Gastroesophageal sphincter (tissue), 4 donors: Measurements from ENCODE around the gene ZNF280C. TPM values are rescaled to one million over a fixed set of nuclear protein-coding genes. Genes with fewer than 3 reads are reported as not detected.
"Not testable (repeated sequence)": the region's sequence is repeated elsewhere in the genome, so short reads cannot be mapped to it uniquely, and the experiment has no call there.

ENCODE experiments used
- ATAC-seq: fragments of 150-250 bp; one replicate; pipeline ENCODE4 v1.9.1; 2016; ENCODE audit warnings: mild to moderate bottlenecking, moderate library complexity
- H3K27ac ChIP-seq, 4 donors: fragments of 200-600 bp; sonication (generic) in 3 of 4; 1 replicate in 3 of 4; 2 replicates in 1 of 4; pipeline ENCODE4 v1.5.1; 2016 to 2019
- H3K27me3 ChIP-seq: fragments of 200-600 bp; sonication (generic); one replicate; pipeline ENCODE4 v1.5.1; 2019
- H3K36me3 ChIP-seq, 2 donors: fragments of 200-600 bp; sonication (generic); one replicate each; pipeline ENCODE4 v1.5.1; 2019; ENCODE audit warnings: control low read depth in 1 of 2
- H3K4me1 ChIP-seq, 3 donors: fragments of 200-600 bp; sonication (generic); 1 replicate in 2 of 3; 2 replicates in 1 of 3; pipeline ENCODE4 v1.5.1; 2016 to 2019; ENCODE audit warnings: control low read depth in 2 of 3
- H3K4me3 ChIP-seq, 2 donors: fragments of 200-600 bp; sonication (generic); one replicate each; pipeline ENCODE4 v1.5.1; 2019; ENCODE audit warnings: mild to moderate bottlenecking in 1 of 2, moderate library complexity in 1 of 2
- H3K9me3 ChIP-seq, 3 donors: fragments of 200-600 bp; sonication (generic); one replicate each; pipeline ENCODE4 v1.5.1; 2017 to 2019; ENCODE audit warnings: control low read depth in 2 of 3
- EP300 ChIP-seq: sonication (generic); formaldehyde crosslinking; IDR thresholded peaks from one replicate; pipeline ENCODE4 v1.6.1; 2017; ENCODE audit warnings: antibody characterized with exemption, mild to moderate bottlenecking
- POLR2A ChIP-seq, 2 donors: fragments of 450-650 bp; IDR thresholded peaks; one replicate each; pipeline ENCODE4 v1.6.1; 2017; ENCODE audit warnings: antibody characterized with exemption in 2 of 2, mild to moderate bottlenecking in 2 of 2, moderate library complexity in 1 of 2
- POLR2AphosphoS5 ChIP-seq: sonication (generic); formaldehyde crosslinking; IDR thresholded peaks from one replicate; pipeline ENCODE4 v1.6.1; 2017; ENCODE audit warnings: antibody characterized with exemption
- WGBS, 2 donors: methylation state at CpG; one replicate each; pipeline ENCODE4 v1.1.5; 2018; ENCODE audit warnings: low coverage in 1 of 2; 5-methylcytosine and 5-hydroxymethylcytosine counted together
- total RNA-seq, 4 donors: library from RNA; depleted of rRNA; stranded (reverse); fragments of >200 nt; gene quantifications; one replicate each; pipeline ENCODE4 v1.1.0, GENCODE V29; 2016
- TF ChIP-seq, protein P1 (sequence below), 4 experiments: fragments of 200-600 bp in 2 of 4; fragments of 450-650 bp in 2 of 4; sonication (generic) in 1 of 4; IDR thresholded peaks; one replicate each; pipeline ENCODE4 v1.5.1; 2017 to 2019; ENCODE audit warnings: antibody characterized with exemption in 4 of 4, mild to moderate bottlenecking in 2 of 4, moderate library complexity in 2 of 4

ZNF280C gene
- total RNA-seq, 4 donors from 2014 or later = 2.7 to 4.6 (median 3.8) TPM

DNA sequence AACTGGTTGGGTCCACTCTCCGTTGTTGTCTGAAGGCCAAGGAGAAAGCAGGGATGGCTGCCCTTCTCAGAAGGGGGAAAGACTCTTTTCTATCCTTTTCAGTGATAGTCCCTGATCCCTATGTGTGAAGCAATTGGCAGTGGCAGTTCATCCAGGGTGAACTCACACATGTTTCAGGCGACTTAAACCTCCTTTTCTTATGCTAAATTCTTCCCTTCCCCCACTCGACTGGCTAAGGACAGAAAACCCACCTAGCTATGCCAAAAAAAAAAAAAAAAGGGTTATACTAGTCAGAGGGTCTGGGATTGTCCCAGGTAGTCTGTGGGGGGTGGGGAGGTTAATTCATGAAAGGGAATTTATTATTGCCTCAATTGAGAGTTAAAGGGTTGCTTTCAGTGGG, 12.2 kb upstream of the ZNF280C start:
- H3K4me1 ChIP-seq = no peaks in the 10 kb centered on the region
- TF ChIP-seq, protein P1, sequence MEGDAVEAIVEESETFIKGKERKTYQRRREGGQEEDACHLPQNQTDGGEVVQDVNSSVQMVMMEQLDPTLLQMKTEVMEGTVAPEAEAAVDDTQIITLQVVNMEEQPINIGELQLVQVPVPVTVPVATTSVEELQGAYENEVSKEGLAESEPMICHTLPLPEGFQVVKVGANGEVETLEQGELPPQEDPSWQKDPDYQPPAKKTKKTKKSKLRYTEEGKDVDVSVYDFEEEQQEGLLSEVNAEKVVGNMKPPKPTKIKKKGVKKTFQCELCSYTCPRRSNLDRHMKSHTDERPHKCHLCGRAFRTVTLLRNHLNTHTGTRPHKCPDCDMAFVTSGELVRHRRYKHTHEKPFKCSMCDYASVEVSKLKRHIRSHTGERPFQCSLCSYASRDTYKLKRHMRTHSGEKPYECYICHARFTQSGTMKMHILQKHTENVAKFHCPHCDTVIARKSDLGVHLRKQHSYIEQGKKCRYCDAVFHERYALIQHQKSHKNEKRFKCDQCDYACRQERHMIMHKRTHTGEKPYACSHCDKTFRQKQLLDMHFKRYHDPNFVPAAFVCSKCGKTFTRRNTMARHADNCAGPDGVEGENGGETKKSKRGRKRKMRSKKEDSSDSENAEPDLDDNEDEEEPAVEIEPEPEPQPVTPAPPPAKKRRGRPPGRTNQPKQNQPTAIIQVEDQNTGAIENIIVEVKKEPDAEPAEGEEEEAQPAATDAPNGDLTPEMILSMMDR (IDR thresholded peaks at IDR 0.05) = no peak
- TF ChIP-seq POLR2A (IDR thresholded peaks at IDR 0.05) (no peak), EP300 (no peak), POLR2AphosphoS5 (no peak)
- H3K4me3 ChIP-seq = no peak overlapping the region
- H3K27me3 ChIP-seq = no peaks in the 10 kb centered on the region
- H3K36me3 ChIP-seq = no peaks in the 10 kb centered on the region
- WGBS, 2 donors = 50% methylated on average over 2 of the region's 3 CpGs; no CpG with 5 or more reads in 1 of the 2 donors
- H3K27ac ChIP-seq = no peak overlapping the region
- no peaks in the 10 kb centered on the region for H3K9me3 ChIP-seq
- no peak for ATAC-seq

DNA sequence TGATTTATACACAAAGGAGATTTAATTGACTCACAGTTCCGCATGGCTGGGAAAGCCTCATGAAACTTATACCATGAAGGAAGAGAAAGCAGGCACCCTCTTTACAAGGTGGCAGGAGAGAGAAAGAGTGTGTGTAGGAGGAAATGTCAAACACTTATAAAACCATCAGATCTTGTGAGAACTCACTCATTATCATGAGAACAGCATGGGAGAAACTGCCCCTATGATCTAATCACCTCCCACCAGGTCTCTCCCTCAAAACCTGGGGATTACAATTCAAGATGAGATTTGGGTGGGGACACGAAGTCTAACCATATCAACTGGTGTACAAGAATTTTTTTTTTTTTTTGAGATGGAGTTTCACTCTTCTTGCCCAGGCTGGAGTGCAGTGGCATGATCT, 3.6 kb upstream of the ZNF280C start:
- H3K4me3 ChIP-seq, H3K4me1 ChIP-seq: not testable (repeated sequence)

DNA sequence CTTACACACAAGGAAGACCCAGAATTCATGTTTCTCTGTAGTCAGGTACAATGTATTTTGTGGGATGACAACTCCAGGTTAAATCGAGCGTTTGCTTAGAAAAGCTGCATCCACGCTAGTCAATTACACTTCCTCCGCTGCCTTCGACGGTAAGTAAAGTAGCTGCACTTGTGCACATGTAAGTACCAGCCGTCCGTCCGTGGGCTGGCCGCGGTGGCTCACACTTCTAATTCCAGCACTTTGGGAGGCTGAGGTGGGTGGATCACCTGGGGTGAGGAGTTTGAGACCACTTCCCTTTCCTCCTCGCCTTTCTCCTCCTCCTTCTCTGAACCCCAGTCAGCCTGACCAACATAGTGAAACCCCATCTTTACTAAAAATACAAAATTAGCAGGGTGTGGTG, 692 bp upstream of the ZNF280C start:
- not testable (repeated sequence) for H3K4me3 ChIP-seq, H3K27ac ChIP-seq, ATAC-seq, H3K27me3 ChIP-seq, H3K9me3 ChIP-seq, H3K36me3 ChIP-seq
- H3K4me1 ChIP-seq = peaks cover 0 to 15% (median 0%) of the 10 kb centered on the region in 3 donors
- 94 to 100% methylated on average over 2 to 6 of the region's 12 CpGs for WGBS, 2 donors

More for the DNA sequence above, 3.6 kb upstream of the ZNF280C start:
- not testable (repeated sequence) for H3K27me3 ChIP-seq, ATAC-seq, H3K9me3 ChIP-seq, H3K36me3 ChIP-seq, H3K27ac ChIP-seq
- 43% methylated on average over 2 of the region's 2 CpGs; no CpG with 5 or more reads in 1 of the 2 donors for WGBS, 2 donors

DNA sequence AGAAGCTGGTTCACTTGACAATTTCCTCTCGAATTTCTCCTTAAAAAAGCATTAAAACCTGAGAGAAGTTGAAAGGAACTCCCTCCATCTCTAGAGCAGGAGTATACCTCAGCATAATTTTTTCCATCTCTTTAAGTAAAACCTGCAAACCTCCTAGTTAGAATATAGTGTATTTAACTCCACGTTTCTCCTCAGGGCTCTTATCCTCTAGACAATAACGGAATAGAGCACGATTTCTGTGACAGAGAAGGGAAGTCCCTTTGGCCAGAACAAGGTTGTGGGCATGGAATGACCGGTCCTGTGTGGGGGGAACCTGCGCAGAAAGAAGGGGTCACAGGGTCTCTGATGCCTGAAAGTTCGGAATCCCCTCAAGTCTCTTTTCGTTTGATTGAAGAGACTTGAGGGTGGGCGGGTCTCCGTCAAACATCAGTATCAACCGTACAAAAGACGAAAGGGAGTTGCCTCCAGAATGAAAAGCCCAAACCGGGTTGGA, 697 bp downstream of the ZNF280C start:
- WGBS, 2 donors = 0 to 24% methylated on average over 3 to 6 of the region's 13 CpGs
- Histone ChIP-seq H3K9me3 (no peaks in the 10 kb centered on the region), H3K4me3 (peak overlapping the region; percentile 70 to 76), H3K27ac (peak overlapping the region; percentile 48 to 88 (median 85)), H3K4me1 (peaks cover 0 to 15% (median 0%) of the 10 kb centered on the region in 3 donors), H3K27me3 (no peaks in the 10 kb centered on the region), H3K36me3 (no peaks in the 10 kb centered on the region)
- no peak for ATAC-seq
- TF ChIP-seq POLR2AphosphoS5 (no peak), POLR2A (IDR thresholded peaks at IDR 0.05) (no peak), EP300 (no peak)
- TF ChIP-seq, protein P1 (IDR thresholded peaks at IDR 0.05) = no peak

DNA sequence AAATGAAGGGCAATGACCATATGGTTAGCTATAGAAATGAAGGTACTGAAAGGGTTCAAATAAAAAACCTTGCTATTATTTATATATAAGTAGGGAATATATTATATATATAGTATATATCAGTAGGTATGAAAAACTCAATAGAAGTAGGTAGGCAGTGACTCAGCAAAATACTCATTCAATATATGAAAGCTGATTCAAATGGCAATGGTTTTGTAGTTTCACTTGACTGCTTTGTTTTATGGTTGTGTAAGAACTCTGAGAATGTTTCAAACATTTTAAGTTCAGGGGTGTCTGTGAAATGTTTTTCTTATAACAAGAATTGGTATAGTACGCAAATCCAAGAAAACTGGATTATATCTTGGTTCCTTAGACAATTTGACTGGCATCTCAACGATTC, 4.1 kb downstream of the ZNF280C start:
- Histone ChIP-seq H3K27me3 (no peaks in the 10 kb centered on the region), H3K9me3 (no peaks in the 10 kb centered on the region)
- TF ChIP-seq POLR2AphosphoS5 (no peak), POLR2A (IDR thresholded peaks at IDR 0.05) (no peak), EP300 (no peak)
- TF ChIP-seq, protein P1 (IDR thresholded peaks at IDR 0.05) = no peak

DNA sequence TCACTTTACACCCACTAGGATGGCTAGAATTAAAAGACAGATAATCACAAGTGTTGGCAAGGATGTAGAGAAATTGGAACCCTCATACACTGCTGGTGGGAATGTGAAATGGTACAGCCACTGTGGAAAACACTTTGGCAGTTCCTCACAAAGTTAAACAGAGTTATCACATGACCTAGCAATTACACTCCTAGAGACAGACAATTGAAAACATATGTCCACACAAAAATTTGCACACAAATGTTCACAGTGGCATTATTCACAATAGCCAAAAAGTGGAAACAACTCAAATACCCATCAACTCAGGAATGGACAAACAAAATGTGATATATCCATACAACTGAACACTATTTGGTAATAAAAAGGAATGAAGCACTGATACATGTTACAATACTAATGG, 5.7 kb downstream of the ZNF280C start:
- ATAC-seq = no peak
- H3K36me3 ChIP-seq = no peaks in the 10 kb centered on the region
- H3K27me3 ChIP-seq = no peaks in the 10 kb centered on the region
- no peak overlapping the region for H3K4me3 ChIP-seq
- H3K4me1 ChIP-seq = peaks cover 0 to 14% (median 0%) of the 10 kb centered on the region in 3 donors
- TF ChIP-seq POLR2A (IDR thresholded peaks at IDR 0.05) = no peak
- TF ChIP-seq, protein P1 (IDR thresholded peaks at IDR 0.05) = no peak
- TF ChIP-seq POLR2AphosphoS5 = no peak
- no peak for TF ChIP-seq EP300
- no peaks in the 10 kb centered on the region for H3K9me3 ChIP-seq
- H3K27ac ChIP-seq = no peak overlapping the region

More for the DNA sequence above, 4.1 kb downstream of the ZNF280C start:
- ATAC-seq = no peak
- WGBS, 2 donors = 38 to 68% methylated on average over 1 to 2 of the region's 2 CpGs
- H3K4me1 ChIP-seq = peaks cover 0 to 15% (median 0%) of the 10 kb centered on the region in 3 donors
- H3K36me3 ChIP-seq = no peaks in the 10 kb centered on the region
- no peak overlapping the region for H3K4me3 ChIP-seq
- no peak overlapping the region for H3K27ac ChIP-seq
